ENCODE results near the gene CD79A.
A peak's percentile ranks its signal among the peaks of the same experiment; 100 is the strongest.

The CD79A gene

GRCh38 chr19:41876847-41877832 is at the start of gene CD79A:
TSS of gene CD79A (plus strand) at chr19:41877279. CDS start at chr19:41877305, 26 bp downstream.
- DNase-seq: no peak

- no peak for DNase-seq
These were observed 38.9 kb upstream of the CD79A start for GRCh38 chr19:41837981-41838708.

- no peak for DNase-seq
These were observed 37.9 kb upstream of the CD79A start for GRCh38 chr19:41839211-41839610.

- no peak for DNase-seq
These were observed 33.7 kb upstream of the CD79A start for GRCh38 chr19:41843371-41843770.

GRCh38 chr19:41844601-41845000 is 32.5 kb upstream of the CD79A start, which contains the start of gene LYPD4:
TSS of gene LYPD4 (minus strand) at chr19:41844683. CDS start at chr19:41839285, 5,398 bp downstream.
- DNase-seq: no peak

- DNase-seq: no peak
These were observed 32.3 kb upstream of the CD79A start, which contains the start of gene DMRTC2 for GRCh38 chr19:41845001-41845050. TSS of gene DMRTC2 (plus strand) at chr19:41845042. CDS start at chr19:41847429, 2,387 bp downstream.

GRCh38 chr19:41845051-41845590 is 32.0 kb upstream of the CD79A start:
- no peak for DNase-seq

GRCh38 chr19:41847351-41848105 is 29.6 kb upstream of the CD79A start:
- no peak for DNase-seq

GRCh38 chr19:41848666-41849065 is 28.4 kb upstream of the CD79A start:
- DNase-seq: no peak

- no peak for DNase-seq
These were observed 28.0 kb upstream of the CD79A start for GRCh38 chr19:41849067-41849466.

- DNase-seq: no peak
These were observed 26.7 kb upstream of the CD79A start for GRCh38 chr19:41850381-41850780.

GRCh38 chr19:41851456-41851855 is 25.6 kb upstream of the CD79A start:
- DNase-seq: no peak

GRCh38 chr19:41853344-41853743 is 23.7 kb upstream of the CD79A start:
- DNase-seq: no peak

- DNase-seq: no peak
These were observed 23.3 kb upstream of the CD79A start for GRCh38 chr19:41853768-41854167.

- no peak for DNase-seq
These were observed 17.9 kb upstream of the CD79A start for GRCh38 chr19:41859213-41859617.

- peak; percentile 98 for DNase-seq
These were observed 17.3 kb upstream of the CD79A start, which contains the start of gene RPS19 for GRCh38 chr19:41859618-41860418. TSS of gene RPS19 (plus strand) at chr19:41860255. CDS start at chr19:41860775, 520 bp downstream.

GRCh38 chr19:41860419-41861115 is 16.5 kb upstream of the CD79A start:
- DNase-seq: no peak

GRCh38 chr19:41861116-41861768 is 15.8 kb upstream of the CD79A start:
- no peak for DNase-seq

GRCh38 chr19:41861846-41862245 is 15.2 kb upstream of the CD79A start:
- DNase-seq: no peak

- DNase-seq: no peak
These were observed 14.6 kb upstream of the CD79A start for GRCh38 chr19:41862445-41862986.

All from NCI-H748 treated with DMSO at 0.1 percent for 48 hours (cell line).